C4-2B (cell line): ENCODE data around the gene FLT4.

Experiments
- ZFX ChIP-seq: fragments of 450-650 bp; IDR thresholded peaks from 2 replicates; pipeline ENCODE4 v1.6.1; 2017
- TF ChIP-seq, protein P1 (sequence below): fragments of 450-650 bp; conservative IDR thresholded peaks from 2 replicates; pipeline ENCODE4 v1.5.1; 2017; ENCODE audit warnings: mild to moderate bottlenecking

GRCh38 chr5:180589771-180590542, 59.4 kb downstream of the FLT4 start:
- TF ChIP-seq, protein P1, sequence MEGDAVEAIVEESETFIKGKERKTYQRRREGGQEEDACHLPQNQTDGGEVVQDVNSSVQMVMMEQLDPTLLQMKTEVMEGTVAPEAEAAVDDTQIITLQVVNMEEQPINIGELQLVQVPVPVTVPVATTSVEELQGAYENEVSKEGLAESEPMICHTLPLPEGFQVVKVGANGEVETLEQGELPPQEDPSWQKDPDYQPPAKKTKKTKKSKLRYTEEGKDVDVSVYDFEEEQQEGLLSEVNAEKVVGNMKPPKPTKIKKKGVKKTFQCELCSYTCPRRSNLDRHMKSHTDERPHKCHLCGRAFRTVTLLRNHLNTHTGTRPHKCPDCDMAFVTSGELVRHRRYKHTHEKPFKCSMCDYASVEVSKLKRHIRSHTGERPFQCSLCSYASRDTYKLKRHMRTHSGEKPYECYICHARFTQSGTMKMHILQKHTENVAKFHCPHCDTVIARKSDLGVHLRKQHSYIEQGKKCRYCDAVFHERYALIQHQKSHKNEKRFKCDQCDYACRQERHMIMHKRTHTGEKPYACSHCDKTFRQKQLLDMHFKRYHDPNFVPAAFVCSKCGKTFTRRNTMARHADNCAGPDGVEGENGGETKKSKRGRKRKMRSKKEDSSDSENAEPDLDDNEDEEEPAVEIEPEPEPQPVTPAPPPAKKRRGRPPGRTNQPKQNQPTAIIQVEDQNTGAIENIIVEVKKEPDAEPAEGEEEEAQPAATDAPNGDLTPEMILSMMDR, result no peak
- no peak for TF ChIP-seq ZFX
